Measurements from ENCODE around the gene PIGS. TPM values are rescaled to one million over a fixed set of nuclear protein-coding genes. Genes with fewer than 3 reads are reported as not detected.

PIGS gene
- total and polyA plus RNA-seq, 9 of the 15 experiments (the other 6 are each of a cell fraction or from before 2014, with no cell fraction given): 47.5 to 138 (median 57.6) TPM

GRCh38 chr17:28527181-28527681, 44.1 kb downstream of the PIGS start (continued):
- no peak for TF ChIP-seq GTF3C2 (IDR thresholded peaks at IDR 0.05; ENCODE audit: borderline replicate concordance, extremely low read depth, insufficient read length)
- TF ChIP-seq, protein P1, sequence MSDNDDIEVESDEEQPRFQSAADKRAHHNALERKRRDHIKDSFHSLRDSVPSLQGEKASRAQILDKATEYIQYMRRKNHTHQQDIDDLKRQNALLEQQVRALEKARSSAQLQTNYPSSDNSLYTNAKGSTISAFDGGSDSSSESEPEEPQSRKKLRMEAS (CRISPR knock-in tag; IDR thresholded peaks at IDR 0.05): peak; percentile 68
- peak; percentile 56 for TF ChIP-seq MBD2 (IDR thresholded peaks at IDR 0.05; ENCODE audit: borderline replicate concordance, low read depth)
- peak; percentile 73 for TF ChIP-seq CXXC5 (CRISPR knock-in tag; IDR thresholded peaks at IDR 0.05)
- no peak for TF ChIP-seq HDGF (IDR thresholded peaks at IDR 0.05)
- no peak for TF ChIP-seq STAG1 (CRISPR knock-in tag; IDR thresholded peaks at IDR 0.05; ENCODE audit: borderline replicate concordance)
- TF ChIP-seq IRF9 (tag; IDR thresholded peaks at IDR 0.05): no peak; the same call in 1 of the 2 replicates
- TF ChIP-seq RAD21 (CRISPR knock-in tag; conservative IDR thresholded peaks at IDR 0.05 in 1 of 2, IDR thresholded peaks at IDR 0.05 in 1 of 2): no peak
- TF ChIP-seq, protein P2, sequence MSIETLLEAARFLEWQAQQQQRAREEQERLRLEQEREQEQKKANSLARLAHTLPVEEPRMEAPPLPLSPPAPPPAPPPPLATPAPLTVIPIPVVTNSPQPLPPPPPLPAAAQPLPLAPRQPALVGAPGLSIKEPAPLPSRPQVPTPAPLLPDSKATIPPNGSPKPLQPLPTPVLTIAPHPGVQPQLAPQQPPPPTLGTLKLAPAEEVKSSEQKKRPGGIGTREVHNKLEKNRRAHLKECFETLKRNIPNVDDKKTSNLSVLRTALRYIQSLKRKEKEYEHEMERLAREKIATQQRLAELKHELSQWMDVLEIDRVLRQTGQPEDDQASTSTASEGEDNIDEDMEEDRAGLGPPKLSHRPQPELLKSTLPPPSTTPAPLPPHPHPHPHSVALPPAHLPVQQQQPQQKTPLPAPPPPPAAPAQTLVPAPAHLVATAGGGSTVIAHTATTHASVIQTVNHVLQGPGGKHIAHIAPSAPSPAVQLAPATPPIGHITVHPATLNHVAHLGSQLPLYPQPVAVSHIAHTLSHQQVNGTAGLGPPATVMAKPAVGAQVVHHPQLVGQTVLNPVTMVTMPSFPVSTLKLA (conservative IDR thresholded peaks at IDR 0.05): peak in 1 of 2 experiments; percentile 66; a peak in 2 of 4 replicates
- no peak for TF ChIP-seq ZNF239 (CRISPR knock-in tag; IDR thresholded peaks at IDR 0.05)
- no peak for TF ChIP-seq ZNF133 (CRISPR knock-in tag; IDR thresholded peaks at IDR 0.05)
- TF ChIP-seq HDAC2 (IDR thresholded peaks at IDR 0.05): peak; percentile 79
- TF ChIP-seq BACH1 (tag; IDR thresholded peaks at IDR 0.05): no peak
- no peak for TF ChIP-seq MED1 (CRISPR knock-in tag; IDR thresholded peaks at IDR 0.05; ENCODE audit: borderline replicate concordance)
- TF ChIP-seq BDP1 (IDR thresholded peaks at IDR 0.05; ENCODE audit: insufficient read depth, insufficient read length): no peak
- no peak for TF ChIP-seq SREBF1 (IDR thresholded peaks at IDR 0.05; ENCODE audit: borderline replicate concordance, low read depth, low read length)
- 0 out of 2 replicates have a peak, but pooled peaks have one; percentile 48 for TF ChIP-seq MEF2D (tag; conservative IDR thresholded peaks at IDR 0.05; ENCODE audit: low read depth)
- TF ChIP-seq HDAC3 (IDR thresholded peaks at IDR 0.05; ENCODE audit: borderline replicate concordance, partially characterized antibody): no peak
- TF ChIP-seq PKNOX1 (IDR thresholded peaks at IDR 0.05): no peak; the same call in 1 of the 2 replicates
- TF ChIP-seq SMARCA4 (IDR thresholded peaks at IDR 0.05): peak; percentile 93
- no peak for TF ChIP-seq ELK3 (CRISPR knock-in tag; IDR thresholded peaks at IDR 0.05)
- TF ChIP-seq ZNF121 (CRISPR knock-in tag; conservative IDR thresholded peaks at IDR 0.05): no peak
